Chondrocyte (in vitro differentiated cells): ENCODE results near the gene SIGLEC7. TPM values are rescaled to one million over a fixed set of nuclear protein-coding genes. Genes with fewer than 3 reads are reported as not detected.
A peak's percentile ranks its signal among the peaks of the same experiment; 100 is the strongest.

Experiments
- DNase-seq: peaks from one replicate; pipeline ENCODE4 v3.0.0; 2021; ENCODE audit warnings: mixed read lengths, low spot score
- H3K27ac Mint-ChIP-seq: one replicate; pipeline ENCODE4 v1.8.0; 2021; ENCODE audit warnings: mild to moderate bottlenecking, moderate library complexity, mixed read lengths; ENCODE audit not compliant: unreplicated experiment
- H3K27me3 Mint-ChIP-seq: 2 replicates; pipeline ENCODE4 v1.8.0; 2021; ENCODE audit warnings: low read depth, mixed read lengths
- H3K36me3 Mint-ChIP-seq: 2 replicates; pipeline ENCODE4 v1.8.0; 2021; ENCODE audit warnings: low read depth, mixed read lengths
- H3K4me1 Mint-ChIP-seq: 2 replicates; pipeline ENCODE4 v1.8.0; 2021; ENCODE audit warnings: low read depth, mild to moderate bottlenecking, mixed read lengths
- H3K4me3 Mint-ChIP-seq: one replicate; pipeline ENCODE4 v1.8.0; 2021; ENCODE audit warnings: mild to moderate bottlenecking, moderate library complexity, mixed read lengths; ENCODE audit not compliant: unreplicated experiment
- H3K9me3 Mint-ChIP-seq: 2 replicates; pipeline ENCODE4 v1.8.0; 2021; ENCODE audit warnings: low read depth, mixed read lengths
- CTCF ChIP-seq: fragments of 200-600 bp; sonication (generic); IDR thresholded peaks from 2 replicates; pipeline ENCODE4 v1.5.0; 2021; ENCODE audit warnings: antibody characterized with exemption, mild to moderate bottlenecking, moderate library complexity
- total RNA-seq: library from RNA; stranded (reverse); gene quantifications from 3 replicates; pipeline ENCODE4 v1.2.1, GENCODE V29; 2021

Gene SIGLEC7
- total RNA-seq, 1 donor from 2014 or later = not detected

DNA sequence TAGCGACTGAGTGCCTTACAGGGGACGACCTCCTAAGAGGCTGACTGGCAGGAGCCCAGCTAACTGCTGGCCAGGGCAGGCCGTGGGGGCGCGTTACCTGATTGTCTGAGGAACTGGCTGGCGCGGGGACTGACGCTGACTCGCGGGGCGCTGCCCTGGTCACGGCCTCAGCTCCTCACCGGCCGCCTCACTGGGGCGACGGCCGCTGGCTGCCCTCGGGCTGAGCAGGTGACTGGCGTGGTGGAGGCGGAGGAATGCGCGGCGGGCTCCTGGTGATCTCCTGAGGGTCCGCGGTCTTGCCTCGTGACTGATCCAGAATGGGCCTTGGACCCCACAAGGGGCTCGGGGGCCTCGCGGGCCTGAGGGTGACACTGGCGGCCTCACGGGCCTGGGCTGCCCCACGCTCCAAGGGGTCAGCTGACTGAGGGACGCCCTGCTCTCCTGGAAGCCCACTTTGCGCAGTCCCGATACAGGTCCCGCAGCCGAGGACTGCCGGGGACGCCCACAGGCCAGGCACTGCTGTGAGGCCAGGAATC is 39.3 kb downstream of the SIGLEC7 start:
- Mint-ChIP-seq H3K27ac (no peak overlapping the region), H3K4me3 (no peak overlapping the region), H3K36me3 (no peaks in the 10 kb centered on the region), H3K4me1 (no peaks in the 10 kb centered on the region), H3K9me3 (no peaks in the 10 kb centered on the region), H3K27me3 (peaks cover 7% of the 10 kb centered on the region)
- no peak for TF ChIP-seq CTCF
- DNase-seq = peak; percentile 90

DNA sequence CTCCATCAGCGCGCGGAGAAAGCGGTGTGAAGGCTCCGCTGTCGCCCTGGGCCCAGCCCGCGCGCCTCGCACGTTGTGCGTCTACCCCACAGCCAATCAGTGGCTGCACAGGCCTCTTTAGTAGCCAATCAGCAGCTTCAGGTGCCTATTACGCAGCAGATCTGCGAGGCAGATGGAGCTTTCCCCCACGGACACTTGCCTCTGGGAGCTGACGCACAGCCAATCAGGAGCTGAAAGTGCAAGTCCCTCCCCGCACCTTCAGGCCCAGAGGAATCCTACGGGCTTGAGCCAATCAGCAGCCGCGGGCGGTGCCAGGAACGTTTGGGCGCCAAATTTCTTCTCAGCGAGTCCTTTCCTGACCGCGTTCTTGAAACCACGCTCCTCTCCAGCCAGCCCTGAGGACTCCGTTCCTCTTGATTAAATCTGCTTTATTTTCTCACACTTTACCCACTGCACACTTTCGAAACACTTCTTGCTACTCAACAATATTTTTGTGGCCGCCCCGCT is 39.9 kb downstream of the SIGLEC7 start:
- Mint-ChIP-seq H3K4me1 (no peaks in the 10 kb centered on the region), H3K27ac (no peak overlapping the region), H3K27me3 (peaks cover 7% of the 10 kb centered on the region), H3K4me3 (no peak overlapping the region), H3K36me3 (no peaks in the 10 kb centered on the region), H3K9me3 (no peaks in the 10 kb centered on the region)
- no peak for TF ChIP-seq CTCF
- DNase-seq = peak; percentile 60

GRCh38 chr19:51183629-51184028 is 41.5 kb downstream of the SIGLEC7 start:
- no peak for TF ChIP-seq CTCF
- peaks cover 6% of the 10 kb centered on the region for H3K27me3 Mint-ChIP-seq
- DNase-seq = peak; percentile 76
- H3K36me3 Mint-ChIP-seq = no peaks in the 10 kb centered on the region
- no peaks in the 10 kb centered on the region for H3K4me1 Mint-ChIP-seq
- H3K4me3 Mint-ChIP-seq = no peak overlapping the region
- H3K9me3 Mint-ChIP-seq = no peaks in the 10 kb centered on the region
- H3K27ac Mint-ChIP-seq = no peak overlapping the region

GRCh38 chr19:51185069-51185867 is 43.2 kb downstream of the SIGLEC7 start:
- H3K27ac Mint-ChIP-seq = no peak overlapping the region
- no peaks in the 10 kb centered on the region for H3K9me3 Mint-ChIP-seq
- H3K4me1 Mint-ChIP-seq = no peaks in the 10 kb centered on the region
- peak; percentile 83 for DNase-seq
- no peaks in the 10 kb centered on the region for H3K36me3 Mint-ChIP-seq
- peaks cover 6% of the 10 kb centered on the region for H3K27me3 Mint-ChIP-seq
- TF ChIP-seq CTCF = no peak
- no peak overlapping the region for H3K4me3 Mint-ChIP-seq

DNA sequence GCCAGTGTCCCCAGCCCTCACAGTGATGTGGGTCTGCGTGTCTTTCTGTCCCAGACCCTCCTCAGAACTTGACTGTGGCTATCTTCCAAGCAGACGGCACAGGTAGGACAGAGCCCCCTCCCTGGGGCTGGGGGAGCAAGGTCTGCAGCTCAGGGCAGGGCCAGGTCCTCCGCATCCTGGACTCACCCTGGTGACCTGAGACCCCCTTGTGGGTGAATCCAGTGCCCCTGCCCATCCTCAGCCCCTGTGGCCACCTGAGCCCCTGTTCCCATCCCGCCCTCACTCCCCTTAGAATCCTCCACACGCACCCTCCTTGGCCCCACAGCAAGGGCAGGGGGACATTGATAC is 43.7 kb downstream of the SIGLEC7 start:
- Mint-ChIP-seq H3K27ac (no peak overlapping the region), H3K4me3 (no peak overlapping the region), H3K4me1 (no peaks in the 10 kb centered on the region), H3K27me3 (peaks cover 6% of the 10 kb centered on the region), H3K9me3 (no peaks in the 10 kb centered on the region), H3K36me3 (no peaks in the 10 kb centered on the region)
- peak; percentile 71 for DNase-seq
- TF ChIP-seq CTCF = no peak
